HepG2 (cell line): ENCODE measurements around the gene TCEAL8. TPM values are rescaled to one million over a fixed set of nuclear protein-coding genes. Genes with fewer than 3 reads are reported as not detected.

Source experiments
- ATAC-seq: fragments of 200-7000 bp; cut with Tn5 transposase; 3 replicates; pipeline ENCODE4 v1.9.1; 2020; ENCODE audit warnings: mild to moderate bottlenecking, moderate library complexity
- BruUV-seq: library from RNA; stranded (reverse); fragments of 400-500 nt; replicated peaks from 2 replicates; lab custom pipeline; 2021; lab: Mats Ljungman, UMichigan
- CTCF ChIA-PET: fragments of 300-600 bp; formaldehyde crosslinking; extraction: SDS; loops from one replicate; lab custom pipeline; 2021; ENCODE audit warnings: low total read pairs, inconsistent platforms, low intra/inter-chr PET ratio; lab: Yijun Ruan, JAX
- POLR2A ChIA-PET: fragments of 350-600 bp; sonication (Branson Sonifier 250); formaldehyde crosslinking; loops from one replicate; lab custom pipeline; 2020; ENCODE audit warnings: antibody characterized with exemption, inconsistent platforms; lab: Yijun Ruan, JAX
- DNase-seq: peaks from one replicate; pipeline ENCODE4 v3.0.0-alpha.2; 2015; ENCODE audit warnings: low spot score
- FAIRE-seq: peaks from 3 replicates; lab custom pipeline; 2011; peaks lifted over from hg19 to GRCh38; lab: Jason Lieb, UNC
- H2AFZ ChIP-seq: one replicate; pipeline ENCODE4 v1.6.1; 2011; ENCODE audit warnings: low read length, inconsistent platforms
- H3K27ac ChIP-seq: fragments of 300-600 bp; 3 replicates; pipeline ENCODE4 v1.8.0; 2011; ENCODE audit warnings: mixed run types, mild to moderate bottlenecking, mixed read lengths, low read length, inconsistent platforms; ENCODE audit not compliant: insufficient read depth; ENCODE audit errors: extremely low read length
- H3K27me3 ChIP-seq, 2 experiments: fragments of 200-600 bp in 1 of 2; 2 replicates in 1 of 2; 3 replicates in 1 of 2; pipeline versions ENCODE4 v1.6.0 to v1.8.0; 2011; ENCODE audit warnings: low read length in 2 of 2, mild to moderate bottlenecking in 2 of 2, moderate library complexity in 2 of 2, inconsistent platforms in 1 of 2; ENCODE audit not compliant: insufficient read depth in 2 of 2, control insufficient read depth in 1 of 2
- H3K36me3 ChIP-seq, 2 experiments: fragments of 200-600 bp in 1 of 2; replicated peaks in 1 of 2; 2 replicates in 1 of 2; 3 replicates in 1 of 2; pipeline versions ENCODE4 v1.5.1 to v1.8.0; 2011; ENCODE audit warnings: low read length in 2 of 2, inconsistent platforms in 1 of 2; ENCODE audit not compliant: insufficient read depth in 2 of 2, control insufficient read depth in 1 of 2
- H3K4me1 ChIP-seq: 2 replicates; pipeline ENCODE4 v1.5.1; 2012; ENCODE audit warnings: low read length, inconsistent platforms; ENCODE audit not compliant: insufficient read depth
- H3K4me2 ChIP-seq: 2 replicates; pipeline ENCODE4 v1.6.0; 2011; ENCODE audit warnings: low read depth, low read length, inconsistent platforms
- H3K4me3 ChIP-seq, 3 experiments: fragments of 200-600 bp in 1 of 3; sonication (generic), shearing (Covaris generic) in 1 of 3; replicated peaks in 1 of 3; 2 replicates each; pipeline ENCODE4 v1.5.1; 2011 to 2016; ENCODE audit warnings: low read length in 3 of 3, inconsistent platforms in 2 of 3, low read depth in 2 of 3, mild to moderate bottlenecking in 2 of 3, control low read depth in 1 of 3, mixed read lengths in 1 of 3; ENCODE audit not compliant: insufficient read depth in 1 of 3
- H3K79me2 ChIP-seq: one replicate; pipeline ENCODE4 v1.6.1; 2011; ENCODE audit warnings: low read length, inconsistent platforms; ENCODE audit not compliant: insufficient read depth
- H3K9ac ChIP-seq: 2 replicates; pipeline ENCODE4 v1.6.0; 2011; ENCODE audit warnings: mild to moderate bottlenecking, low read depth, low read length, inconsistent platforms; ENCODE audit not compliant: insufficient read depth
- H3K9me3 ChIP-seq: 2 replicates; pipeline ENCODE4 v1.5.1; 2012; ENCODE audit warnings: mild to moderate bottlenecking, low read length
- H4K20me1 ChIP-seq: 2 replicates; pipeline ENCODE4 v1.6.0; 2011; ENCODE audit warnings: inconsistent platforms, mild to moderate bottlenecking, low read length, moderate library complexity; ENCODE audit not compliant: insufficient read depth
- CEBPB ChIP-seq: IDR thresholded peaks from 2 replicates; pipeline ENCODE4 v1.6.1; 2011; ENCODE audit warnings: low read depth, low read length, improper control_type of control experiment, borderline replicate concordance
- CREB1 ChIP-seq, 2 experiments: fragments of 450-650 bp in 1 of 2; IDR thresholded peaks; 2 replicates each; pipeline ENCODE4 v1.6.1; 2016 to 2017; ENCODE audit warnings: control low read depth in 1 of 2, mild to moderate bottlenecking in 1 of 2, missing compliant biosample characterization in 1 of 2, missing genetic modification characterization in 1 of 2
- FOSL1 ChIP-seq: sonication (generic); formaldehyde crosslinking; IDR thresholded peaks from 2 replicates; pipeline ENCODE4 v1.9.0; 2021; ENCODE audit warnings: missing genetic modification reagents, borderline replicate concordance
- GABPA ChIP-seq, 2 experiments: IDR thresholded peaks; 2 replicates each; pipeline ENCODE4 v1.6.1; 2011 to 2016; ENCODE audit warnings: low read depth in 2 of 2, low read length in 1 of 2, missing biosample characterization in 1 of 2, missing genetic modification characterization in 1 of 2
- MEIS2 ChIP-seq: sonication (generic); formaldehyde crosslinking; IDR thresholded peaks from 2 replicates; pipeline ENCODE4 v1.9.0; 2021; ENCODE audit warnings: mild to moderate bottlenecking, missing genetic modification reagents
- TSC22D2 ChIP-seq: sonication (generic); formaldehyde crosslinking; IDR thresholded peaks from 2 replicates; pipeline ENCODE4 v1.5.1; 2020; ENCODE audit warnings: missing genetic modification reagents, mild to moderate bottlenecking, borderline replicate concordance
- ZBTB21 ChIP-seq: sonication (generic); formaldehyde crosslinking; IDR thresholded peaks from 2 replicates; pipeline ENCODE4 v1.4.0; 2020; ENCODE audit warnings: missing genetic modification reagents
- ZFP36L2 ChIP-seq: sonication (generic); formaldehyde crosslinking; IDR thresholded peaks from 2 replicates; pipeline ENCODE4 v1.4.0; 2020; ENCODE audit warnings: missing genetic modification reagents
- ZNF225 ChIP-seq: sonication (generic); formaldehyde crosslinking; IDR thresholded peaks from 2 replicates; pipeline ENCODE4 v1.4.0; 2020; ENCODE audit warnings: mild to moderate bottlenecking, missing genetic modification reagents
- ZNF782 ChIP-seq: sonication (generic); formaldehyde crosslinking; IDR thresholded peaks from 2 replicates; pipeline ENCODE4 v1.4.0; 2020; ENCODE audit warnings: missing genetic modification reagents, mild to moderate bottlenecking, borderline replicate concordance
- WGBS: methylation state at CpG from one replicate; pipeline ENCODE4 v1.1.6; 2017; ENCODE audit warnings: low lambda C conversion rate; 5-methylcytosine and 5-hydroxymethylcytosine counted together
- in situ Hi-C: cut with HindIII; loops from 2 replicates; pipeline ENCODE4 v1.10.0; 2017; ENCODE audit warnings: low pct_unique_long_range_greater_than_20kb; ENCODE audit not compliant: extremely low pct_ligation_motif_present
- intact Hi-C: fragments of 100-400 bp; cut with micrococcal nuclease; formaldehyde crosslinking; loops from one replicate; pipeline ENCODE4 v1.10.0; 2022; ENCODE audit not compliant: unreplicated experiment
- polyA plus RNA-seq, 8 experiments: library from polyadenylated mRNA; depleted of rRNA in 3 of 8; stranded (reverse) in 7 of 8; unstranded in 1 of 8; fragments of >200 nt; fragmentation: Illumina TruSeq in 4 of 8; extraction: Trizol in 4 of 8; gene quantifications; 2 replicates each; pipeline versions ENCODE4 v1.2.1 to v1.2.3, GENCODE V29; 2011 to 2016; ENCODE audit warnings: low read depth in 4 of 8, missing spikeins in 1 of 8, mixed read lengths in 1 of 8; ENCODE audit not compliant: insufficient read depth in 1 of 8
- total RNA-seq, 5 experiments: library from RNA; depleted of rRNA; stranded (reverse); fragments of >200 nt; fragmentation: Illumina TruSeq; extraction: Trizol; gene quantifications; 2 replicates each; pipeline ENCODE4 v1.2.3, GENCODE V29; 2016; ENCODE audit warnings: low read depth in 1 of 5
- TF ChIP-seq, protein P1 (sequence below): IDR thresholded peaks from 2 replicates; pipeline ENCODE4 v1.6.1; 2016; ENCODE audit warnings: low read depth, missing genetic modification reagents, missing compliant biosample characterization

TCEAL8 gene
- total and polyA plus RNA-seq, 2 of the 13 experiments (the other 11 are each of a cell fraction or from before 2014, with no cell fraction given): 20.0 to 40.8 TPM

DNA sequence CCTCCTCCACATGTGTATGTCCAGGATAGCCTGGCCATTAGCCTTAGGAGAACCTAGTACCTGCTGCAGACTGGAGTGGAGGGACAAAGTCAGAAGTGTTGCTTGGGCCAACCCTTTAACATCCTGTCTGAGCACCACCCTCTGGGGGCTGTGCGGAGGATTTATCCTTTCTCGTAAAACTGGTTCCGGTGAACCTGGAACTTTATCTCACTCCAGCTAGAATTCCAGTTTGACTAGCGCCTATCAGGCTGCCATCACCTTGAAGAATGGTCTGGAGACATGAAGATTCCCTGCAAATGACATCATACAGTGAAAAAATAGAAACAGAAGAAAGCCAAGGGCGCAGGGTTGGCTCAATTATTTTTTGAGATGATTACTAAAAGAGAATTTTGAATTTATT, 4.0 kb downstream of the TCEAL8 start (continued):
- TF ChIP-seq, protein P1, sequence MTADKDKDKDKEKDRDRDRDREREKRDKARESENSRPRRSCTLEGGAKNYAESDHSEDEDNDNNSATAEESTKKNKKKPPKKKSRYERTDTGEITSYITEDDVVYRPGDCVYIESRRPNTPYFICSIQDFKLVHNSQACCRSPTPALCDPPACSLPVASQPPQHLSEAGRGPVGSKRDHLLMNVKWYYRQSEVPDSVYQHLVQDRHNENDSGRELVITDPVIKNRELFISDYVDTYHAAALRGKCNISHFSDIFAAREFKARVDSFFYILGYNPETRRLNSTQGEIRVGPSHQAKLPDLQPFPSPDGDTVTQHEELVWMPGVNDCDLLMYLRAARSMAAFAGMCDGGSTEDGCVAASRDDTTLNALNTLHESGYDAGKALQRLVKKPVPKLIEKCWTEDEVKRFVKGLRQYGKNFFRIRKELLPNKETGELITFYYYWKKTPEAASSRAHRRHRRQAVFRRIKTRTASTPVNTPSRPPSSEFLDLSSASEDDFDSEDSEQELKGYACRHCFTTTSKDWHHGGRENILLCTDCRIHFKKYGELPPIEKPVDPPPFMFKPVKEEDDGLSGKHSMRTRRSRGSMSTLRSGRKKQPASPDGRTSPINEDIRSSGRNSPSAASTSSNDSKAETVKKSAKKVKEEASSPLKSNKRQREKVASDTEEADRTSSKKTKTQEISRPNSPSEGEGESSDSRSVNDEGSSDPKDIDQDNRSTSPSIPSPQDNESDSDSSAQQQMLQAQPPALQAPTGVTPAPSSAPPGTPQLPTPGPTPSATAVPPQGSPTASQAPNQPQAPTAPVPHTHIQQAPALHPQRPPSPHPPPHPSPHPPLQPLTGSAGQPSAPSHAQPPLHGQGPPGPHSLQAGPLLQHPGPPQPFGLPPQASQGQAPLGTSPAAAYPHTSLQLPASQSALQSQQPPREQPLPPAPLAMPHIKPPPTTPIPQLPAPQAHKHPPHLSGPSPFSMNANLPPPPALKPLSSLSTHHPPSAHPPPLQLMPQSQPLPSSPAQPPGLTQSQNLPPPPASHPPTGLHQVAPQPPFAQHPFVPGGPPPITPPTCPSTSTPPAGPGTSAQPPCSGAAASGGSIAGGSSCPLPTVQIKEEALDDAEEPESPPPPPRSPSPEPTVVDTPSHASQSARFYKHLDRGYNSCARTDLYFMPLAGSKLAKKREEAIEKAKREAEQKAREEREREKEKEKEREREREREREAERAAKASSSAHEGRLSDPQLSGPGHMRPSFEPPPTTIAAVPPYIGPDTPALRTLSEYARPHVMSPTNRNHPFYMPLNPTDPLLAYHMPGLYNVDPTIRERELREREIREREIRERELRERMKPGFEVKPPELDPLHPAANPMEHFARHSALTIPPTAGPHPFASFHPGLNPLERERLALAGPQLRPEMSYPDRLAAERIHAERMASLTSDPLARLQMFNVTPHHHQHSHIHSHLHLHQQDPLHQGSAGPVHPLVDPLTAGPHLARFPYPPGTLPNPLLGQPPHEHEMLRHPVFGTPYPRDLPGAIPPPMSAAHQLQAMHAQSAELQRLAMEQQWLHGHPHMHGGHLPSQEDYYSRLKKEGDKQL: no peak
- no peak for TF ChIP-seq CEBPB
- no peak for TF ChIP-seq ZFP36L2 (CRISPR knock-in tag)
- TF ChIP-seq ZNF225: no peak
- no peak for TF ChIP-seq GABPA (IDR thresholded peaks at IDR 0.05; ENCODE audit: low read depth, low read length)
- TF ChIP-seq GABPA (CRISPR knock-in tag; IDR thresholded peaks at IDR 0.05; ENCODE audit: low read depth): no peak
- no peak for TF ChIP-seq ZNF782 (CRISPR knock-in tag)
- no peak for TF ChIP-seq FOSL1 (CRISPR knock-in tag)
- no peak for TF ChIP-seq MEIS2 (CRISPR knock-in tag)
- TF ChIP-seq ZBTB21 (CRISPR knock-in tag): no peak

- Histone ChIP-seq H3K27ac (no peak overlapping the region), H3K4me2 (no peak overlapping the region), H2AFZ (no peak overlapping the region), H3K79me2 (no peaks in the 10 kb centered on the region), H4K20me1 (no peaks in the 10 kb centered on the region), H3K9me3 (no peaks in the 10 kb centered on the region), H3K4me1 (peaks cover 8% of the 10 kb centered on the region; the same call in 1 of the 2 replicates), H3K36me3 (no peaks in the 10 kb centered on the region), H3K27me3 (no peaks in the 10 kb centered on the region), H3K9ac (no peak overlapping the region), H3K4me3 (no peak overlapping the region)
- in situ Hi-C loops: no loop called here
- intact Hi-C loops: no loop called here
- FAIRE-seq (no peak), DNase-seq (no peak), ATAC-seq (no peak)
- peak; percentile 61; the same call in 1 of the 2 replicates for TF ChIP-seq CREB1 (IDR thresholded peaks at IDR 0.05)
- no peak for TF ChIP-seq CREB1 (CRISPR knock-in tag; IDR thresholded peaks at IDR 0.05)
- no peak for TF ChIP-seq TSC22D2 (CRISPR knock-in tag)
- ChIA-PET CTCF (no interaction called here), POLR2A (no interaction called here)
- WGBS: 27% methylated on average over 1 of the region's 1 CpG
- BruUV-seq: no TSS peak
Observed at GRCh38 chrX:103249805-103250204, 5.2 kb downstream of the TCEAL8 start.
